Measurements from ENCODE around the gene CSKMT.
"Not testable (repeated sequence)": the region's sequence is repeated elsewhere in the genome, so short reads cannot be mapped to it uniquely, and the experiment has no call there.

The CSKMT gene

GRCh38 chr11:62656796-62657429 lies 8.2 kb upstream of the CSKMT start:
- no peak for DNase-seq

- DNase-seq, result no peak
These were observed 572 bp upstream of the CSKMT start for GRCh38 chr11:62664405-62665074.

GRCh38 chr11:62665599-62666258 lies 617 bp downstream of the CSKMT start:
- no peak for DNase-seq

- DNase-seq, result no peak
These were observed 1.3 kb downstream of the CSKMT start for GRCh38 chr11:62666259-62666926.

- no peak for DNase-seq
These were observed 2.3 kb downstream of the CSKMT start for GRCh38 chr11:62667460-62667859.

GRCh38 chr11:62669420-62670161 lies 4.5 kb downstream of the CSKMT start:
- no peak for DNase-seq

- DNase-seq, result no peak
These were observed 6.1 kb downstream of the CSKMT start for GRCh38 chr11:62671236-62671607.

- peak; percentile 68 for DNase-seq
These were observed 6.7 kb downstream of the CSKMT start, which contains the start of the genes LBHD1 and UQCC3 for GRCh38 chr11:62671608-62672389. TSS of gene LBHD1 (minus strand) at chr11:62672267. CDS start at chr11:62670031, 2,236 bp downstream. TSS of gene UQCC3 (plus strand) at chr11:62671673. CDS start at chr11:62671746, 73 bp downstream.

GRCh38 chr11:62673196-62673525 lies 8.0 kb downstream of the CSKMT start:
- no peak for DNase-seq

- not testable (repeated sequence) for DNase-seq
These were observed 10.3 kb downstream of the CSKMT start for GRCh38 chr11:62675415-62675814.

- no peak for DNase-seq
These were observed 11.6 kb downstream of the CSKMT start for GRCh38 chr11:62676698-62677097.

GRCh38 chr11:62677156-62677555 lies 12.0 kb downstream of the CSKMT start:
- DNase-seq, result no peak

- no peak for DNase-seq
These were observed 12.6 kb downstream of the CSKMT start for GRCh38 chr11:62677714-62678113.

- DNase-seq, result no peak
These were observed 13.3 kb downstream of the CSKMT start for GRCh38 chr11:62678433-62678769.

GRCh38 chr11:62678770-62679696 lies 13.9 kb downstream of the CSKMT start, which contains the start of gene UBXN1:
TSS of gene UBXN1 (minus strand) at chr11:62679073. CDS start at chr11:62678923, 150 bp downstream.
- DNase-seq, result peak; percentile 74

GRCh38 chr11:62680825-62681240 lies 15.7 kb downstream of the CSKMT start:
- DNase-seq, result peak; percentile 78

GRCh38 chr11:62682518-62682917 lies 17.4 kb downstream of the CSKMT start:
- no peak for DNase-seq

- no peak for DNase-seq
These were observed 22.6 kb downstream of the CSKMT start for GRCh38 chr11:62687508-62688396.

GRCh38 chr11:62688491-62688890 lies 23.4 kb downstream of the CSKMT start:
- DNase-seq, result no peak

Measured in SHP77 treated with DMSO at 0.1 percent for 48 hours (cell line).